OCI-LY7 (cell line): ENCODE data around the gene GPR137B. TPM values are rescaled to one million over a fixed set of nuclear protein-coding genes. Genes with fewer than 3 reads are reported as not detected.

Experiments
- BruUV-seq: library from RNA; stranded (reverse); fragments of 400-500 nt; replicated peaks from 2 replicates; lab custom pipeline; 2021; lab: Mats Ljungman, UMichigan
- CTCF ChIA-PET: fragments of 300-600 bp; sonication (Branson Sonifier 250); formaldehyde crosslinking; loops from one replicate; lab custom pipeline; 2022; ENCODE audit warnings: antibody characterized with exemption; ENCODE audit not compliant: unreplicated experiment; lab: Charles Lee
- POLR2A ChIA-PET: fragments of 300-600 bp; sonication (Branson Sonifier 250); formaldehyde crosslinking; loops from one replicate; lab custom pipeline; 2022; ENCODE audit warnings: antibody characterized with exemption; lab: Charles Lee
- DNase-seq: peaks from one replicate; pipeline ENCODE4 v3.0.0-alpha.2; 2015; ENCODE audit warnings: low spot score
- H2AFZ ChIP-seq: fragments of 200-600 bp; sonication (generic), shearing (Covaris generic); 2 replicates; pipeline ENCODE4 v1.6.1; 2014; ENCODE audit warnings: mild to moderate bottlenecking, antibody characterized with exemption, low read length, moderate library complexity
- H3K27ac ChIP-seq: fragments of 200-600 bp; sonication (generic); 2 replicates; pipeline ENCODE4 v1.5.1; 2014; ENCODE audit warnings: mixed run types, low read depth, mild to moderate bottlenecking, moderate library complexity, low read length, inconsistent platforms; ENCODE audit not compliant: poor library complexity, severe bottlenecking
- H3K36me3 ChIP-seq: fragments of 200-600 bp; sonication (generic); 2 replicates; pipeline ENCODE4 v1.6.1; 2014; ENCODE audit warnings: mild to moderate bottlenecking, antibody characterized with exemption, low read length, moderate library complexity, mixed read lengths; ENCODE audit not compliant: insufficient read depth
- H3K4me1 ChIP-seq: fragments of 200-600 bp; sonication (generic); 2 replicates; pipeline ENCODE4 v1.5.1; 2014; ENCODE audit warnings: mild to moderate bottlenecking, low read length; ENCODE audit not compliant: insufficient read depth, poor library complexity, severe bottlenecking
- H3K4me2 ChIP-seq: fragments of 200-600 bp; sonication (generic); 2 replicates; pipeline ENCODE4 v1.6.1; 2014; ENCODE audit warnings: mild to moderate bottlenecking, low read length
- H3K4me3 ChIP-seq: fragments of 200-600 bp; sonication (generic); 2 replicates; pipeline ENCODE4 v1.5.1; 2014; ENCODE audit warnings: mild to moderate bottlenecking, low read depth, low read length; ENCODE audit not compliant: poor library complexity, severe bottlenecking
- H3K79me2 ChIP-seq: fragments of 200-600 bp; sonication (generic); 2 replicates; pipeline ENCODE4 v1.6.1; 2016; ENCODE audit warnings: low read depth, mild to moderate bottlenecking, low read length, moderate library complexity, mixed read lengths; ENCODE audit not compliant: insufficient read depth
- H3K9me2 ChIP-seq: fragments of 200-600 bp; sonication (generic); 2 replicates; pipeline ENCODE4 v1.6.1; 2016; ENCODE audit warnings: mild to moderate bottlenecking, low read length, mixed read lengths; ENCODE audit not compliant: insufficient read depth
- H3K9me3 ChIP-seq: fragments of 200-600 bp; sonication (generic); 2 replicates; pipeline ENCODE4 v1.6.1; 2014; ENCODE audit warnings: mild to moderate bottlenecking, mixed run types, low read length, mixed read lengths
- H4K20me1 ChIP-seq: fragments of 200-600 bp; sonication (generic); 2 replicates; pipeline ENCODE4 v1.6.1; 2014; ENCODE audit warnings: mild to moderate bottlenecking, antibody characterized with exemption, low read length, moderate library complexity, mixed read lengths; ENCODE audit not compliant: insufficient read depth
- EZH2phosphoT487 ChIP-seq: fragments of 200-600 bp; sonication (generic); IDR thresholded peaks from 2 replicates; pipeline ENCODE4 v1.6.1; 2018; ENCODE audit warnings: low read depth, borderline replicate concordance, mild to moderate bottlenecking, mixed run types, antibody characterized with exemption, low read length, moderate library complexity, mixed read lengths
- intact Hi-C: fragments of 100-400 bp; cut with micrococcal nuclease; formaldehyde crosslinking; loops from one replicate; pipeline ENCODE4 v1.10.0; 2022; ENCODE audit not compliant: unreplicated experiment
- total RNA-seq, 2 experiments: library from RNA; depleted of rRNA in 1 of 2; stranded (reverse); fragments of >200 nt in 1 of 2; shearing (Covaris generic) in 1 of 2; gene quantifications; 2 replicates each; pipeline ENCODE4 v1.2.3, GENCODE V29; 2014 to 2022
- TF ChIP-seq, protein P1 (sequence below): fragments of 200-600 bp; sonication (generic); conservative IDR thresholded peaks from 2 replicates; pipeline ENCODE4 v1.5.1; 2014; ENCODE audit warnings: mild to moderate bottlenecking, antibody characterized with exemption, low read length, moderate library complexity, mixed read lengths

The GPR137B gene
- total RNA-seq, 2 experiments from 2014 or later = 2.8 to 3.1 TPM

- Histone ChIP-seq H3K4me1 (no peaks in the 10 kb centered on the region), H4K20me1 (no peaks in the 10 kb centered on the region), H3K9me2 (0 out of 2 replicates have a peak, but pooled peaks cover 3% of the 10 kb centered on the region), H3K27ac (no peak overlapping the region), H3K9me3 (no peaks in the 10 kb centered on the region), H3K4me2 (no peak overlapping the region), H3K4me3 (no peak overlapping the region), H2AFZ (no peak overlapping the region), H3K79me2 (no peaks in the 10 kb centered on the region), H3K36me3 (peaks cover 4% of the 10 kb centered on the region)
- ChIA-PET CTCF (no interaction called here), POLR2A (interaction anchor here (1.7 kb wide), 1 partner anchor 8 kb away, joined by 4 read pairs; no protein-coding TSS in a partner anchor)
- intact Hi-C loops = no loop called here
- BruUV-seq = no TSS peak
- TF ChIP-seq, protein P1, sequence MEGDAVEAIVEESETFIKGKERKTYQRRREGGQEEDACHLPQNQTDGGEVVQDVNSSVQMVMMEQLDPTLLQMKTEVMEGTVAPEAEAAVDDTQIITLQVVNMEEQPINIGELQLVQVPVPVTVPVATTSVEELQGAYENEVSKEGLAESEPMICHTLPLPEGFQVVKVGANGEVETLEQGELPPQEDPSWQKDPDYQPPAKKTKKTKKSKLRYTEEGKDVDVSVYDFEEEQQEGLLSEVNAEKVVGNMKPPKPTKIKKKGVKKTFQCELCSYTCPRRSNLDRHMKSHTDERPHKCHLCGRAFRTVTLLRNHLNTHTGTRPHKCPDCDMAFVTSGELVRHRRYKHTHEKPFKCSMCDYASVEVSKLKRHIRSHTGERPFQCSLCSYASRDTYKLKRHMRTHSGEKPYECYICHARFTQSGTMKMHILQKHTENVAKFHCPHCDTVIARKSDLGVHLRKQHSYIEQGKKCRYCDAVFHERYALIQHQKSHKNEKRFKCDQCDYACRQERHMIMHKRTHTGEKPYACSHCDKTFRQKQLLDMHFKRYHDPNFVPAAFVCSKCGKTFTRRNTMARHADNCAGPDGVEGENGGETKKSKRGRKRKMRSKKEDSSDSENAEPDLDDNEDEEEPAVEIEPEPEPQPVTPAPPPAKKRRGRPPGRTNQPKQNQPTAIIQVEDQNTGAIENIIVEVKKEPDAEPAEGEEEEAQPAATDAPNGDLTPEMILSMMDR = no peak
- TF ChIP-seq EZH2phosphoT487 = no peak
- DNase-seq = no peak
Observed at GRCh38 chr1:236242568-236242967, 100.2 kb downstream of the GPR137B start.

DNA sequence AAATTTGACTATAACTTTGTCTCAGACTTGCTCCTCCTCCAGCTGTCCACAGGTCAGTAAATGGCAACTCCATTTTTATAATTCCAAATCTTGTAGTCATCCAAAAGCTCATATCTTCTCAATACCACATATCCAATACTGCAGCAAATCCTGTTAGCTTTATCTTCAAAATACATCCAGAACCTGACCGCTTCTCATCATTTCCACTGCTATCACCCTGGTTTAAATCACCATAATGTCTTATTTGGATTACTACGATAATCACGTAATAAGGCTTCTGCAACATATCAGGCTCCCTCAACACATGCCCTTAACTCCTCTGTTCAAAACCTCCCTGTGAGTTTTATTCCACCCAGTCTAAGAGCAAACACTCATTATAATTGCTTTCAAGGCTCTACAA, 104.9 kb downstream of the GPR137B start:
- no TSS peak for BruUV-seq

GRCh38 chr1:236251587-236251986, 109.2 kb downstream of the GPR137B start:
- BruUV-seq = no TSS peak
- peaks cover 9% of the 10 kb centered on the region for H3K4me1 ChIP-seq
- H4K20me1 ChIP-seq = no peaks in the 10 kb centered on the region
- no peaks in the 10 kb centered on the region for H3K79me2 ChIP-seq
- no peaks in the 10 kb centered on the region for H3K9me2 ChIP-seq
- TF ChIP-seq, protein P1 = no peak
- TF ChIP-seq EZH2phosphoT487 = no peak
- H3K4me2 ChIP-seq = no peak overlapping the region
- H2AFZ ChIP-seq = no peak overlapping the region
- no peak overlapping the region for H3K27ac ChIP-seq
- no peak for DNase-seq
- H3K9me3 ChIP-seq = no peaks in the 10 kb centered on the region
- intact Hi-C loops = no loop called here
- ChIA-PET CTCF (no interaction called here), POLR2A (interaction anchor here (0.9 kb wide), 1 partner anchor 14 kb away, joined by 3 read pairs; no protein-coding TSS in a partner anchor)
- 0 out of 2 replicates have a peak, but pooled peaks cover 5% of the 10 kb centered on the region for H3K36me3 ChIP-seq
- no peak overlapping the region for H3K4me3 ChIP-seq

More for the DNA sequence above, 104.9 kb downstream of the GPR137B start:
- DNase-seq = no peak
- H3K4me1 ChIP-seq = no peaks in the 10 kb centered on the region
- H3K9me3 ChIP-seq = no peaks in the 10 kb centered on the region
- H3K79me2 ChIP-seq = no peaks in the 10 kb centered on the region
- no peaks in the 10 kb centered on the region for H4K20me1 ChIP-seq
- no peak overlapping the region for H3K4me3 ChIP-seq
- no peak overlapping the region for H2AFZ ChIP-seq
- H3K36me3 ChIP-seq = peaks cover 10% of the 10 kb centered on the region
- POLR2A ChIA-PET = no interaction called here
- CTCF ChIA-PET = no interaction called here
- intact Hi-C loops = no loop called here
- no peak for TF ChIP-seq EZH2phosphoT487
- TF ChIP-seq, protein P1 = no peak
- H3K27ac ChIP-seq = no peak overlapping the region
- no peak overlapping the region for H3K4me2 ChIP-seq
- H3K9me2 ChIP-seq = 0 out of 2 replicates have a peak, but pooled peaks cover 3% of the 10 kb centered on the region
